ENCODE data around the gene RIMS1.
"Not testable (repeated sequence)": the region's sequence is repeated elsewhere in the genome, so short reads cannot be mapped to it uniquely, and the experiment has no call there.

The RIMS1 gene

DNA sequence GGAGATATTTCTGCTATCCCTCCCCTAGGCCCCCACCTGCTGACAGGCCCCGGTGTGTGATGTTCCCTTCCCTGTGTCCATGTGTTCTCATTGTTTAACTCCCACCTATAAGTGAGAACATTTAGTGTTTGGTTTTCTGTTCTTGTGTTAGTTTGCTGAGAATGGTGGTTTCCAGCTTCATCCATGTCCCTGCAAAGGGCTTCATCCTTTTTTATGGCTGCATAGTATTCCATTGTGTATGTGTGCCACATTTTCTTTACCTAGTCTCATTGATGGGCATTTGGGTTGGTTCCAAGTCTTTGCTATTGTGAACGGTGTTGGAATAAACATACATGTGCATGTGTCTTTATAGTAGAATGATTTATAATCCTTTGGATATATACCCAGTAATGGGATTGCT lies 448.9 kb downstream of the RIMS1 start:
- DNase-seq (ENCODE audit: low spot score) = not testable (repeated sequence)

DNA sequence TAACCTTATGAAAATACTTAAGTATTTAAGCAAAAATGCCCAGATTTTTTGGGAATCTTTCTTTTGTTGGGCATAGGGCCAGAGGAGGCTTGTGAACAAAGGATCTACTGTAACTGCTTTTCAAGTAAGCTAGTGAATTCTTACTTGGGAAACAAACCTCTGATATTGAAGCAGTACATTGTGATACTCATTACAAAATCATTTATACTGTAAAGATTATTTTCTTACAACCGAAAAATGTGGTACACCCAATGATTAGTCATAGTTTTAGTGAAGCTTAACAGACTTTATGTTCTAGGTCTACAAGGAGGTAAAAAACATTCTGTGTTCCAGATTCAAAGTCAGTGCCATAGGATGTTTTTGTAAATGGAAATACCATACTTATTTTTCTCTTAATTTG lies 462.6 kb downstream of the RIMS1 start:
- no peak for DNase-seq (ENCODE audit: low spot score)

DNA sequence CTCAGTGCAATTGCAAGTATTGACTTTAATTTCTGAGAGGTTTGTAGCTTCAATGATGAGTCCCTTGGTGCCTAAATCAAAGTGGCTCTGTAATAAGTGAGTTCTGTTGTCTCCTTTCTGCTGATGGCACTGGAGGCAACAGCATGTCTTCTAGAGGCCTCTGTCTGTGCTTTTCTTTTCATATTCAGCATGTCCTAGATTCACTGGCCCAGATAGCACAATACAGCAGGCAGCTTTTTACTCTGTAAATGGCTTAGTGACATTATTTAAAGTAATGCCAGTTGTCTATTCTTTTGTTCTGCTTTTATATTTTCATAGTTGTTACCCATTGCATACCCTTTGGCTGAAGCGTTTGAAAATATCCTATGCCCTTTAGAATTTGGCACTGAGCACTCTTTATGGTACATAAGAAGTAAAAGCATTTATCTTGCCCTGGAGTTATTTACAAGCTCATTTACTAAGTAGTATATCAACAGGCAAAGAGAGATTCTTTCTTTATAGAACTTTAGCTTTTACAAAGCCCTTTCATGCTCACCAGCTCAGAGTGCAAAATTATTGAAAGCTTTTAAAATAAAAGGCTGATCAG lies 464.0 kb downstream of the RIMS1 start:
- DNase-seq (ENCODE audit: low spot score) = no peak

DNA sequence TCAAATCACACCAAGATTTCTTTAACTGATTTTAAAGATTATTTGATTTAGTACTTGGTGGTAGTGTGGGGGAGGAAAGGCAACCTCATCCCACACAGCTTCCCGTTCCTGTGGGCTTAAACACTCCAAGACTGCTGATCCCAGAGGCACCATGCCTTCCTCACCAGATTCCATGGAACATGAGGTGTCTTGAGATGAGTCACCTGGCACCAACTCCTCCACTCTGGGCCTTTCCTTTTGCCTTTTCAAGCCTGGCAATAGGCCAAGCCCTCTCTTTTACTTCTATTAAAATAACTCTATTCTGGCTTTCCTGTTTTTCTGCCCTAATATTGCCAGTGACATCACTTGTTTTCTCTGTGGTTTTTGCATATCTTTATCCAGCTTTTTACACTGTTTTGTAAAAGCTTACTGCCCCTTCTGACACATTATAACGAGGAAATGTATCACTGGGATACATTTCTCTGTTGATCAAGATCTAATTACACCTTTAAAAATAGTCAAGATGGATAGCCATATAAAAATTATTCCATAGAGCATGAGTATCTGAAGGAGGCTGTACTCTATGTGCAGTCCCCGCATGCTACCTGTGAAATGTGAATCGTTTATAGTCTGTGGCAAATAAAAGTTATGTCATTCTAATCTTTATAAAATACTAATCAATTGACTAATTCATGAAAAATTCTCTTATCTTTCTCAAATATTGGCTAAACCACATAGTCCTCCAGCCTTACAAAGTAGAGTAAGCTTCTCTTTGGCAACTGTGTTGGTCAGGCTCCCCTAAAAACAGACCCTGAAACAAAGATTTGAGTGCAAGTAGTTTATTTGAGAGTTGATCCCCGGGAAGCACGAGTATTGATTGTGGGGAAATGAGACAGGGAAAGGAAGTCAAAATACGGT lies 477.7 kb downstream of the RIMS1 start:
- DNase-seq (ENCODE audit: low spot score) = no peak

DNA sequence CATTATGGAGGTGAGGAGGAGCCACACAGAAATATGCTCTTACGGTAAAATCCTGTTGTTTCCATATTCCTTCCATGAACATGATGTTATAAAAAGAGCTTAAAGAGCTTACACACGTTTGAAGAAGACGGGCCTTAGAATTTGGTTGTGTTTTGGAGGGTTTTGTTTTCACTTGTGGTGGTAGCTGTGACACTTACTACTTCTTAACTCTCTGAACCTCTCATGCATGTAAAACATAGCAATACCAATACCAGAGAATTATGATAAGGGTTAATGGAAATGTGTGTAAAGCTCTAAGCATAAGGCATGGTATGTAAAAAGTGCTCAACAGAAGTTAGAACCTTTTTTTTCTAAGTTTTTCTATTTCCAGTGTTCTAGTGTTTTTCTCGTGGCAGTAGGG lies 479.4 kb downstream of the RIMS1 start:
- no peak for DNase-seq (ENCODE audit: low spot score)

DNA sequence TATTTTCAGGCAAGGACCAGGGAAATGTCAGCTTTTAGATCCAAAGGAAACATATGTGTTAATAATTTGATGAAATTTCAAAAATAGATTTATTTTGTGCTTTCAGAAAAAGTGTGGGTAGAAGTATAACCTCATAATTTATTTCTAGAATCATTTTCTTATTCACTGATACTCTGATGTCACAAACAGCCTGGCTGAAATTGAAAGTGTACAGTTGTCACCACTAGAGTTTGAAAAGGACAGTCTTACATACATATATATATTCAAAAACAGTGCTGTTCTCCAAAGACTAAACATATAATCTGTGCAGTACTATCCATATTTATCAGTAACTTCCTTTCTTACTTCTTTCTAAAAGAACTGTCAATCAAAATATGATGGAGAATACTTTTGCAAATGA lies 481.1 kb downstream of the RIMS1 start:
- no peak for DNase-seq (ENCODE audit: low spot score)

DNA sequence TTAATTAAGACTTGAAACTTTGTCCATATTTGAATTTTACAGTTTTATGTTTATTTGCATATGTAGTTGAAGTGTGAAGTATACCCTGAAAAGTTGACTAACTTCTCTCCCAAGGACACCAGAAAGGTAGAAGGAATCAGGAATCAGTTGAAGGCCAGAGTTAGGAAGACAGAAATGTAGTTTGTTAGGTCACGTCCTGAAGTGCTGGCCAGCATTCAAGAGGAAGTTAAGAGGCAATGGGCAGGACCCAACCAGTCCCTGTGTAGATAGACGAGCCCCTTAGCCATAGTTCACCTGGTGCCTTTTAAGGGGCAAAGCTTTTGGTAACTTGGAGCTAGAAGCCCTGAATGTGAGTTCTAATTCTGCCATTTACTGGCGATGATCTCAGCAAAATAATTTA lies 485.1 kb downstream of the RIMS1 start:
- DNase-seq (ENCODE audit: low spot score) = no peak

DNA sequence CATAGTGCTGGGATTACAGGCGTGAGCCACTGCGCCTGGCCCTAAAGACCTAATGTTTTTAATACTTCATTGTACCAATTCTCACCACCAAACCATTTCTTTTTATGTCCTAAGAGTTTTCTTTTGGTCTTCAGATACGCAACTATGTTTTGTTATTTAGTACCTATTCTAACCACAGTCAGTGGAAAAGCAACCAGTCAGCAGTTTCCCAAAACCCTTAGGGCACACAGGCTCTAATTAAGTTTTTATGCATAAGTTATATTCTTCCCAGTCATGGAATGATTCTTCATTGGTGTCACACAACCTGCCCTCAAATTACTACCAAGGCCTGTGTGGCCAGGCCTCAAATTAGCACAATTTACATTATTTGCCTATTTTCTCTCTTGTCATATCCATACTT lies 487.8 kb downstream of the RIMS1 start:
- DNase-seq (ENCODE audit: low spot score) = no peak

DNA sequence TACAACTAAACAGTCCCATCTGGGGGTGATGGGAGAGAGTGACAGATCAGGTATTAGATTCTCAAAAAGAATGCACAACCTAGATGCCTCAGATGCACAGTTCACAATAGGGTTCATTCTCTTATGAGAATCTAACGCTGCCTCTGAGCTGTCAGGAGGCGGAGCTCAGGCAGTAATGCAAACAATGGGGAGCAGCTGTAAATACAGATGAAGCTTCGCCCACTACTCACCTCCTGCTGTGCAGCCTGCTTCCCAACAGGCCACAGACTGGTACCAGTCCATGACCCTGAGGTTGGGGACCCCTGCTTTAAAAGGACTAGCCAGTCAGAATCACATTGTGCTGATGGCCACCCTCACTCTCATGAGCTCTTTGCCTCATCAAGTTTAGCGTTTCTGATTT lies 488.5 kb downstream of the RIMS1 start:
- DNase-seq (ENCODE audit: low spot score) = no peak

DNA sequence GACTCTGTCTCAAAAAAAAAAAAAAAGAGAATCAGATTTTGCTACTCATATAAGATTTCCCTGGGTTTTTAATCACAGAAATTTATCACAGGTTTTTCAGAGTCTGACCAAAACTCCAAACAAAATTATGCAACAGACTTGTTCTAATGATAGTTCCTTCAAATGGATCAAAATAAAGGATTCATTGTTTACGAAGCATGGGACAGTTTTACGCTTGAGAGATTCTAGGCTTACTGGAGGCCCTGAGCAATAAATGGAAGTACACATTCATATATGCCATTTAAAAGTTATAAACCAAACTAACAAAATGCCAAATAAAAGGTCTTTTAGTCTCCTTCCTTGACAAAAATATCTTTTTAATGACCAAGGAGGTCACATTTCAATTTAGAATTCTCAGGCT lies 490.4 kb downstream of the RIMS1 start:
- no peak for DNase-seq (ENCODE audit: low spot score)

DNA sequence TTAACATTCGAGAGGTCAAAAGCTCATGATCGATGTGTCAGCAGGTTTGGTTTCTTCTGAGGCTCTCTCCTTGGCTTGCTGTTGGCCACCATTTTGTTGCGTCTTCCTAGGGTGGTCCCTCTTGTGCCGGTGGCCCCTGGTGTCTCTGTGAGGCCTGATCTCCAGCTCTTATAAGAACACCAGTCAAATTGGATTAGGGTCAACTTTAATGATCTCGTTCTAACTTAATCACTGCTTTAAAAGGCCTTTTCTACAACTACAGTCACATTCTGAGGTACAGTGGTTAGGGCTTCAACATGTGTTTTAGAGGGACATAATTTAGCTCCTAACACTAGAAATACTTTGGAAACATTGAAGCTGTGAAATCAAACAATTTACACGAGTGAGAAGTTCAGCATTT lies 494.7 kb downstream of the RIMS1 start:
- no peak for DNase-seq (ENCODE audit: low spot score)

DNA sequence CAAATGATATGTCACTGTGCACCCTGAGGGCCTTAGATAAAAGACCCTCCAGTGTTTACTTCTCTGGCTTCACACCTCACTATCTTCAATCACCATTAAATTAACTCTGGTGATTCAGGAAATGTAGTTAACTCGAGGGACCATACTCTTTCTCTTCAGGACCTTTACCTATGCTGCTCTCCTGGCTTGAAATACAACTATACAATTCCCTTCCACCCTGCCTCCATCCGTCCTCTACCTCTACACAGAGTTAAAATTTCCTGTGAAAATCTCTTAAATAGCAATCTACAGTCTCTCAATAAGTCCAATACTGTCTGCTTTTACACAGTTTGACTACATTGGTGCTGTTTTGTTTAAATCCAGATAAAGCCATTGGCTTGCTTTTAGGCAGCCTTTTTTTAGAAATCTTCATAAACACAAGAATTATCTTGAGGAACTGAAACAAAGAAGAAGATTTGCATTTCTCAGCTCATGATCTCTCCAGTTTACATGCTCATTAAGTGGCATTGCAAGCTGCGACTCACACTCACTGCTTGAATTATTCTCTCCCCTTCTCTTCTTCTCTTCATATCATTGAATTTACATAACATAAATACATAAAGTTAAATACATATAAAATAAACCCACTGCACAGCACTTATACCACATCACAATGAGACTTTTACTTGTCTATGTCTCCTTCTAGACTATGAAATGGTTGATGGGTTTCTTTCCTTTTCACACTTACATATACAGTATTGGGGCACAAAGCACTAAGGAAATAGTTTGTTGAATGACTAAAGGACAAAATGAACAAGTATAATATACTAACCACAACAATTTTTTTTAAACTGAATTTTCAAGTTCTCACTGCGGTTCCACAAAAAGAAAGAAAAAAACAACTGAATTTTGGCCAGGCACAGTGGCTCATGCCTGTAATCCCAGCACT lies 496.5 kb downstream of the RIMS1 start:
- peak; percentile 70 for DNase-seq (ENCODE audit: low spot score)

DNA sequence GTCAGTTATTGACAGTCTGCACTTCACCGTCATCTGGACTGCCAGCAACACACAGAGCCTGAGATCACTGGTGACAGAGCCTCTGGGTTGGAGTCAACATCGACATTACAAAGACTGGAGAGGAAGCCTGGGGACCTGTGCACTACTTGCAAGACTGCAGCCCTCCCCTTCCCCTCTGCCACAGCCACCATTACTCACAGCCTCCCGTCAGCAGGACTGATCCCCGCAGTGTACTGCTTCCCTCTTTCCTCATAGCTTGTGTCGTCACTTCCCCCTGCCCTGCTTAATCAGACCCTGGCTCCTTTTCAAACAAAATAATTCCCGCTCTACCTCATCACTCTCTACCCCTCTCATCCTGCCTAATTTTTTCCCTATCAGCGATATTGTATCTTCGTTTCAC lies 500.0 kb downstream of the RIMS1 start:
- no peak for DNase-seq (ENCODE audit: low spot score)

DNA sequence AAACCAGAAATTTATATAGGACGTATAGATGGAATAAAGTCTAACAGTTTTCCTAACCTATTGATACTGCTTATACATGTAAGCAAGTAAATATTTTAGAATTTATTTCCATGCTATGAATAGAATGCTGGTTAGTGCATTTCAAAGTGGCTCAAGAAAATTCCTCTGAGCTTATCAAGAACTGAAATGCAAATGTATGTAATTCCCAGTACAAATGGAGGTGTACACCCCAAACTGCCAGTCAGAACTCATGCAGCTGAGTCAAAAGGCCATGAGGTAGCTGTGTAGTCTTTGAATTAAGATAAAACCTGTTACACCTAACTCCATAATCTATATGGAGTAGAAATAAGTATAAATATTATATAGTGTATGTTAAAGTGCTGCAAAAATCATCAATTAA lies 503.3 kb downstream of the RIMS1 start:
- DNase-seq (ENCODE audit: low spot score) = no peak

DNA sequence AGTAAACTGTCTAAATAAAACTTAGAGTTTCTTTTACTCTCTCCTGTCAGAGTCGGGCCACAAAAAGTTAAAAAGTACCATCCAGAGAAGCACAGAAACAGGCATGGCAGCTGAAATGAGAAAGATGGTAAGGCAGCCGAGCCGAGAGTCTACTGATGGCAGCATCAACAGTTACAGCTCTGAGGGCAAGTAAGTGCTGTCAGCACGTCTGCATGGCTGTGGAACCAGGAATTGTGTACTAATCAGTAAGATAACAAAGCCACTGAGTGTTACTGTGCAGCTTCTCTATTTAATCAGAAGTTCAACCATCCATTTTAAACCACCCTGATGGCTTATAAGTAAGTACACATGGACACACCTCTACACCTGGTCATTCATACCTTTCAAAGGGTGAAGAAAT lies 504.2 kb downstream of the RIMS1 start:
- DNase-seq (ENCODE audit: low spot score) = no peak

DNA sequence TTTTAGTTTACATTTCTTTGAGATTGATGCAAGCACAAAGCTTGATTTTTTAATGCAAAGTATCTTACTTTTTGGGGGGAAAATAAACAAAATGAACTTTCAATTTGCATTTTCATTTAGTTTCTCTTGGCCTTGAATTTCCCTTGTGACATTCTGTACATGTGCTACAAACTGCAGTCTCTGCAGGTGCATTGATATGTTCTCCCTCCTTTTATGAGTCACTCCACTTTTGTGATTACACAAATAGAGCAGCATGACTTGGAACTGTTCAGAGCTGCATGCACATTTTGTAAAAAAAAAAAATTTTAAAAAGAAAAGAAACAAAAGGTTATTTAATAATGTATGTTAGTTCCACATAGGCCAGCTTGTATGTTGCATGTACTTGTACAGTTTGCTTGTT lies 515.5 kb downstream of the RIMS1 start:
- DNase-seq (ENCODE audit: low spot score) = no peak

DNA sequence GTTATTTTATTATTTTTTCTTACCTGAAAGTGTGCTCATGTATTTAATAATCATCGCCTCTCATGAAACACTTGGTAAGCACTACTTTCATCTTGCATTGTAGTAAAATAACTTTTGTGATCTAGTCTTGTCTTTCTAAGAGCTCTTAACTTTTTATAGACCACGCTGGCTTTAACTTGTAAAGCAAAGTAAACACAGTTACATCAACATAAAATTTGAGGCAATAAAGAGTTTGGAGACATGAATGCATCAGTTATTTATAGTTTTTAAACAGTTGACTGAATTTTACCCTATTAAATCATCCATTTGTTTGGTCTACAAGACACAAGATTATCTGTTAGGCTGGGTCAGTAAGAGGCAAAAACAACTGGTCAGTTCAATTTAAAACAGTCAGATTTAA lies 517.1 kb downstream of the RIMS1 start:
- no peak for DNase-seq (ENCODE audit: low spot score)

DNA sequence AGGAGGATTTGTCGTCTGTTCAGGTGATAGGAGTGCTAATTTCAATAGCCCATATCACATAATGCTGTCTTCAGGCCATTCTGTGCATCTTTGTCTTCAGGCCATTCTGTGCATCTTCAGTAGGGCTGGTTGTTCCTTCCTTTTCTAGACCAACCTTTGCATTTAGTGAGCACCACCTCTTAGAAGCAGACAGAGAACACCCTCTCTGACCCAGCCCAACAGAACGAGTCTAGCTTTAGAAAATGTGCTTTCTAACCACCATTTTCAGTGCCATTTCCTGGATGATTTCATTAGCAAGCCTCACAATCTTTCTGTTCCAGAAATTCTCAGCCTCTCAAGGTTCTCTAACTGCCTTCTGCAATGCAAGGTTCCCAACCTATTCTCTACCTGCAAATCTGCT lies 520.2 kb downstream of the RIMS1 start:
- DNase-seq (ENCODE audit: low spot score) = no peak

DNA sequence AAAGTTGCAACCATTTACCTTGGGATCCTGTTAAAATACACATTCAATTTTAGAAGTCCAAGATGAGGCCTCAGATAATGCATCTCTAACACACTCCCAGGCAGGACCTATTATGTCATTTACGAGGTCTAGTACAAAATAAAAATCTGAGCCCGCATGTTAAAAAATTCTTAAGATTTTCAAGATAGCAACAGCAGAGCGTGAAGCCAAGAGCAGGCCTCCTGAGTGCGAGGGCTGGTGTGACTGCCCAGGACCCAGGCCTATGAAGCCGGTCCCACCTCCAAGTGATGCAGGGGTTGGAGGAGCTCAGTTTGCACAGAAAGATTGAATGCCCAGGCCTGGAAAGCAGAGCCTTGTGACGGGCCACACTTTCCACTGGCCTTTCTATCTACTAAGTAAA lies 524.4 kb downstream of the RIMS1 start:
- no peak for DNase-seq (ENCODE audit: low spot score)

DNA sequence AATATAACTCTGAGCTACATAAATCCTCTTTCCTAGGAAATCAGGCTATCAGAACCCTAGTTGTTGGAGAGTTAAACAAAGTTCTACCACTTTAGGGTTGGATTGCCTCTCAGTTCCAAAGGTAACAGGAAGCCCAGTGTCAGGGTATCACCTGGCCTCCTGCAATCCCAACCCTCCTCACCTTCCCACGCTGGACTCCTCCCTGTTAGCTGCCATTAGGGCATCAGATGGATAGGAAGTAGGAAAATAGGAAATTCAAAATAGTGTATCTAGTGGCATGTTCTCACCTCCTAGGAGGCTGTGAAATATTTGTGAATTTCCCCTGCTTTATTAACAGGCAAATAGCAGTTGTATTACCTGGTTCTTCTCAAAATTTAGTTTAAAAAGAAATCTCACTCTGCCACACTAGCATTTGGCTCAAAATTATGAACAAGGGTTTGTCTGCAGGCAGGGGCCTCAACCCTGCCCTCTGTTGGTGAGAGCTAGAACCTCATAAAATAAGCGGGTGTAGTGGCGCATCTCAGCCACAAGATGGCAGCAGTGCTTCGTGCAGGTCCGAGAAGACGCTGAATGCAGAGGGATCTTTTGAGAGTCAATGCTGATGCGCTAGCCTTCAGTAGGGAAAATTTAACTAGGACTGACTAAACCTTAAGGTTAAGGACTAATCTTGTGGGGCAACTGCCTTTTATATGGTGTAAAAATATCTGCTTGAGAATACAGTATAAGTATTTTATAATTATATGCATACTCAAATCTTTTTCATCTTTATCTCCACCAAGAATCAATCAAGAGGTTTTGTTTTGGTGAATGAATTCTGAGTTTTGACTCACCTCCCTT lies 525.7 kb downstream of the RIMS1 start:
- peak; percentile 86 for DNase-seq (ENCODE audit: low spot score)

DNA sequence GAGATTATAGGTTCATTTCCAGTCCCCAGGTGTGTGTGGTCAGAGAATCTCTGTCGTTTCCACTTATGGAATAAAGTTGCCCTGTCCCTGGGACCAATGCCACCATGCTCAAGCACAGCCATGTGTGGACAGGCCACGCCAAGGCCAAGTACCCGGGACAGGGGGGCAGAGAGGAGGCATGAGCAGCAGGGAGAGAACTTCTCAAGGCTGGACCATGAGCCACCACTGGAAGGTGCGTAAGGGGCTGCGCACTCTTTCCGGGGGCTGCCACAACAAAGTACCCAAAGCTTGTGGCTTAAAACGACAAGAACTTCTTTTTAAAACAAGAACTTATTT lies 526.3 kb downstream of the RIMS1 start:
- DNase-seq (ENCODE audit: low spot score) = no peak

DNA sequence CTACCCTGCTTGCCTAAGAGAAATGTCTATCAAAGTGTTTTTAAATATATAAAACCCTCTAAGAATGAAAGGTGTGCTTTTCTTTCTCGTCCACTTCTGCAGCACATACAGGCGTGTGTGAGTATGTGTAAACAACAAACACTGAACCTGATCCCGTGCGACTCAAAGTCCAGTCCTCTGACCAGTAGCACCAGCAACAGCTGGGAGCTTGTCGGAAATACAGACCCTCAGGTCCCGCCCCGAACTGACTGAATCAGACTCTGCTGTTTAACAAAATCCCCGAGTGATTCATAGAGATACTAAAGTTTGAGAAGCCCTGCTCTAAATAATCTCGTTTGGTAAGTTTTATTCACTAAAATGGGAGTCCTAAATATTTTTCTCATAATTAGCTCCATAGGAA lies 527.5 kb downstream of the RIMS1 start:
- no peak for DNase-seq (ENCODE audit: low spot score)
